Effector memory CD4-positive, alpha-beta T cell (primary cell): Measurements from ENCODE around the gene NANOS2.
A peak's percentile ranks its signal among the peaks of the same experiment; 100 is the strongest.

Experiments
- DNase-seq, 3 donors: peaks; one replicate each; pipeline ENCODE4 v3.0.0-alpha.2; 2020
- H3K27ac ChIP-seq: 2 replicates; pipeline ENCODE4 v1.7.0; 2013; ENCODE audit warnings: mild to moderate bottlenecking, low read length, moderate library complexity; ENCODE audit not compliant: insufficient read depth, poor library complexity, severe bottlenecking
- H3K27me3 ChIP-seq: replicated peaks from 2 replicates; pipeline ENCODE4 v1.7.0; 2013; ENCODE audit warnings: mild to moderate bottlenecking, low read length; ENCODE audit not compliant: insufficient read depth, control insufficient read depth, poor library complexity, severe bottlenecking
- H3K36me3 ChIP-seq: 2 replicates; pipeline ENCODE4 v1.7.0; 2013; ENCODE audit warnings: mild to moderate bottlenecking, low read length, moderate library complexity; ENCODE audit not compliant: control insufficient read depth, insufficient read depth
- H3K4me1 ChIP-seq: 2 replicates; pipeline ENCODE4 v1.7.0; 2013; ENCODE audit warnings: low read length, mild to moderate bottlenecking; ENCODE audit not compliant: control insufficient read depth, insufficient read depth, poor library complexity, severe bottlenecking
- H3K4me3 ChIP-seq: 2 replicates; pipeline ENCODE4 v1.7.0; 2013; ENCODE audit warnings: low read length, low read depth, mild to moderate bottlenecking; ENCODE audit not compliant: insufficient read depth, poor library complexity, severe bottlenecking
- H3K9me3 ChIP-seq: 2 replicates; pipeline ENCODE4 v1.7.0; 2013; ENCODE audit warnings: mild to moderate bottlenecking, low read length, moderate library complexity; ENCODE audit not compliant: control insufficient read depth

Gene NANOS2

GRCh38 chr19:45929247-45929646 is 14.7 kb upstream of the NANOS2 start:
- no peak for DNase-seq
- H3K27ac ChIP-seq = no peak overlapping the region
- peaks cover 6% of the 10 kb centered on the region for H3K27me3 ChIP-seq
- H3K9me3 ChIP-seq = no peaks in the 10 kb centered on the region
- H3K4me3 ChIP-seq = no peak overlapping the region
- no peaks in the 10 kb centered on the region for H3K36me3 ChIP-seq
- peaks cover 3% of the 10 kb centered on the region for H3K4me1 ChIP-seq

DNA sequence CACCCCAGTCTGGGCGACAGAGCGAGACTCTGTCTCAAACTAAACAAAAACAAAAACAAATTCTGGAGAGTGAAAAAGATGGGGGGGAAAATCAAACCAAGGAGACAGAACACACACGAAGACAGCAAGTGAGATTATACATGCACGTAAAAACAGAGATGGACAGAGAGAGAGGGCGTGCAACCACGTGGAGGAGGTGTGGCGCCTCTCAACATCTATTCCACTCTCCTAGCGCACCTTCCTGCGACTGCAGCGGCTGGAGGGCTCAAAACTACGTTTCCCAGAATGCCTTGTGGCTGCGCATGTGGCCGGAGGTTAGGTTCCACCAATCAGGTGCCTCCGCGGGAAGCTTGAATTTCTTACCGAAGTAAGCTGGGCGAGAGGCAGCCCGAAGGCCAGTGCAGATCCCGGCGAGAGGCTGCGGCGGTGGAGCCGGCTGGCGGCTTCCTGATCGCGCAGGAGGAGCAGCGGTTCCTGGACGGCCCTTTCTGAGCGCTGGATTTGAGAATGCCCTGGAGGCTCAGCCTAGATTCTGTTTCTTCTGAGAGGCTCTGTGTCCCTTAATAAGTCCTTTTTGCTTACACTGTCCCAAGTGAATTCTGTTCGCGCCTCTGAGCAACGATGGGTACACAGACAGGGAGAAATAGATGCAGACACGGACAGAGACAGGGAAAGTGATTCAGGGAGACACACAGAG is 13.1 kb upstream of the NANOS2 start:
- H3K36me3 ChIP-seq = no peaks in the 10 kb centered on the region
- H3K4me3 ChIP-seq = no peak overlapping the region
- no peak overlapping the region for H3K27ac ChIP-seq
- DNase-seq = peak; percentile 74 to 86 (median 77)
- peaks cover 3% of the 10 kb centered on the region for H3K4me1 ChIP-seq
- H3K9me3 ChIP-seq = no peaks in the 10 kb centered on the region
- no peaks in the 10 kb centered on the region for H3K27me3 ChIP-seq

GRCh38 chr19:45924891-45925447 is 10.4 kb upstream of the NANOS2 start:
- Histone ChIP-seq H3K4me1 (peaks cover 3% of the 10 kb centered on the region), H3K36me3 (no peaks in the 10 kb centered on the region), H3K27ac (no peak overlapping the region), H3K4me3 (no peak overlapping the region), H3K9me3 (no peaks in the 10 kb centered on the region), H3K27me3 (no peaks in the 10 kb centered on the region)
- no peak for DNase-seq

- Histone ChIP-seq H3K4me3 (no peak overlapping the region), H3K9me3 (no peaks in the 10 kb centered on the region)
- DNase-seq = no peak
These were observed 7.7 kb upstream of the NANOS2 start for GRCh38 chr19:45922281-45922680.

DNA sequence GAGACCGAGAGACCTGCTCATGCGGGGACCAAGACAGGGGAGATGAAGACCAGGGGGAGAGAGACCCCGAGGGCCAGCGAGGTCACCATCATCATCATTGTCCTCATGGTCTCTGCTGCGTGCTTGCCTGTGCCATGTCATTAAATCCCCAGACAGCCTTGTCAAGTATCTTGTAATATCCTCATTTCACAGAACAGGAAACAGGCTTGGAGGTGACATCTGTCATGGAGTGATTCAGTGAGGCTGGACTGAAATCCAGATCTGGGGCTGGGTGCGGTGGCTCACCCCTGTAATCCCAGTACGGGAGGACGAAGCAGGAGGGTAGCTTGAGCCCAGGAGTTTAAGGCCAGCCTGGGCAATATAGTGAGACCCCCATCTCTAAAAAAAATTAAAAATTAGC is 5.9 kb upstream of the NANOS2 start:
- Histone ChIP-seq H3K4me3 (no peak overlapping the region), H3K36me3 (no peaks in the 10 kb centered on the region), H3K4me1 (no peaks in the 10 kb centered on the region), H3K27ac (no peak overlapping the region), H3K9me3 (no peaks in the 10 kb centered on the region), H3K27me3 (no peaks in the 10 kb centered on the region)
- no peak for DNase-seq

More at GRCh38 chr19:45922281-45922680, 7.7 kb upstream of the NANOS2 start:
- no peak overlapping the region for H3K27ac ChIP-seq
- no peaks in the 10 kb centered on the region for H3K27me3 ChIP-seq
- no peaks in the 10 kb centered on the region for H3K36me3 ChIP-seq
- H3K4me1 ChIP-seq = no peaks in the 10 kb centered on the region

GRCh38 chr19:45919678-45920077 is 5.1 kb upstream of the NANOS2 start:
- H3K36me3 ChIP-seq = no peaks in the 10 kb centered on the region
- no peaks in the 10 kb centered on the region for H3K27me3 ChIP-seq
- H3K4me1 ChIP-seq = no peaks in the 10 kb centered on the region
- no peak for DNase-seq
- H3K9me3 ChIP-seq = no peaks in the 10 kb centered on the region
- H3K27ac ChIP-seq = no peak overlapping the region
- no peak overlapping the region for H3K4me3 ChIP-seq

- Histone ChIP-seq H3K4me3 (no peak overlapping the region), H3K27ac (no peak overlapping the region), H3K9me3 (no peaks in the 10 kb centered on the region), H3K36me3 (no peaks in the 10 kb centered on the region), H3K27me3 (no peaks in the 10 kb centered on the region), H3K4me1 (no peaks in the 10 kb centered on the region)
- DNase-seq = no peak
These were observed 4.1 kb upstream of the NANOS2 start for GRCh38 chr19:45918721-45919120.

- Histone ChIP-seq H3K27ac (no peak overlapping the region), H3K27me3 (no peaks in the 10 kb centered on the region), H3K36me3 (no peaks in the 10 kb centered on the region), H3K4me3 (no peak overlapping the region), H3K4me1 (no peaks in the 10 kb centered on the region), H3K9me3 (no peaks in the 10 kb centered on the region)
- DNase-seq = no peak
These were observed 3.0 kb upstream of the NANOS2 start for GRCh38 chr19:45917421-45918091.

GRCh38 chr19:45911291-45911690 is 3.3 kb downstream of the NANOS2 start:
- Histone ChIP-seq H3K9me3 (no peaks in the 10 kb centered on the region), H3K36me3 (no peaks in the 10 kb centered on the region), H3K4me3 (no peak overlapping the region), H3K27ac (no peak overlapping the region), H3K27me3 (no peaks in the 10 kb centered on the region), H3K4me1 (no peaks in the 10 kb centered on the region)
- DNase-seq = no peak

- Histone ChIP-seq H3K27ac (no peak overlapping the region), H3K4me1 (no peaks in the 10 kb centered on the region), H3K27me3 (no peaks in the 10 kb centered on the region), H3K4me3 (no peak overlapping the region), H3K9me3 (no peaks in the 10 kb centered on the region), H3K36me3 (no peaks in the 10 kb centered on the region)
- DNase-seq = no peak
These were observed 5.6 kb downstream of the NANOS2 start for GRCh38 chr19:45908956-45909355.
